ENCODE results near the gene RARRES2. TPM values are rescaled to one million over a fixed set of nuclear protein-coding genes. Genes with fewer than 3 reads are reported as not detected.

RARRES2 gene
- polyA plus RNA-seq, 2 of the 4 experiments (the other 2 are of a cell fraction): not detected

DNA sequence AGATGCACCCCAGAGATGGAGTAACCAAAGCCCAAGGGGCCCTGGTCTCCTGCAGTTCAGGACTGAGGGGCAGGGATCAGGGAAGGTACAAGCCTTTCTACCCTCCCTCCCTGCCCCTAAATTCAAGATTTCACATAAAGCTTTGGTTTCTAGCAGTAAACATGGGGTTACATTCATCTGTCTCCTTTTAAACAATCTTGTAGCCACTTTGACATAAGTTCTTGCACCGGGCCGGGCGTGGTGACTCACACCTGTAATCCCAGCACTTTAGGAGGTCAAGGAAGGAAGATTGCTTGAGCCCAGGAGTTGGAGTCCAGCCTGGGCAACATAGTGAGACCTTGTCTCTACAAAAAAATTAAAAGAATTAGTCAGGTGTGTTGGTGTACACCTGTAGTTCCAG is 14.1 kb downstream of the RARRES2 start:
- WGBS (ENCODE audit: missing lambda C conversion rate): 50% methylated on average over 3 of the region's 3 CpGs

GRCh38 chr7:150326657-150327268 is 14.7 kb downstream of the RARRES2 start:
- Histone ChIP-seq H3K4me3 (no peak overlapping the region), H3K9me3 (no peaks in the 10 kb centered on the region), H3K4me2 (no peak overlapping the region), H3K27ac (no peak overlapping the region), H3K4me1 (no peaks in the 10 kb centered on the region)
- no peak for ATAC-seq
- FAIRE-seq: no peak
- 59% methylated on average over 4 of the region's 4 CpGs for WGBS (ENCODE audit: missing lambda C conversion rate)
- CTCF ChIA-PET: interaction anchor here (0.9 to 1.3 kb wide), 2 partner anchors 41 to 95 kb away, joined by 3 read pairs; no protein-coding TSS in a partner anchor
- TF ChIP-seq, protein P1, sequence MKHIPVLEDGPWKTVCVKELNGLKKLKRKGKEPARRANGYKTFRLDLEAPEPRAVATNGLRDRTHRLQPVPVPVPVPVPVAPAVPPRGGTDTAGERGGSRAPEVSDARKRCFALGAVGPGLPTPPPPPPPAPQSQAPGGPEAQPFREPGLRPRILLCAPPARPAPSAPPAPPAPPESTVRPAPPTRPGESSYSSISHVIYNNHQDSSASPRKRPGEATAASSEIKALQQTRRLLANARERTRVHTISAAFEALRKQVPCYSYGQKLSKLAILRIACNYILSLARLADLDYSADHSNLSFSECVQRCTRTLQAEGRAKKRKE (CRISPR knock-in tag; IDR thresholded peaks at IDR 0.05; ENCODE audit: low read depth): no peak
- TF ChIP-seq POLR2AphosphoS2 (conservative IDR thresholded peaks at IDR 0.05; ENCODE audit: low read length) (no peak), SREBF2 (IDR thresholded peaks at IDR 0.05) (no peak), MAZ (IDR thresholded peaks at IDR 0.05; ENCODE audit: borderline replicate concordance, low read depth, low read length) (no peak), EHMT2 (IDR thresholded peaks at IDR 0.05; ENCODE audit: low read depth) (no peak), NR3C1 (IDR thresholded peaks at IDR 0.05) (no peak), EP300 (IDR thresholded peaks at IDR 0.05) (no peak)
- TF ChIP-seq, protein P2, sequence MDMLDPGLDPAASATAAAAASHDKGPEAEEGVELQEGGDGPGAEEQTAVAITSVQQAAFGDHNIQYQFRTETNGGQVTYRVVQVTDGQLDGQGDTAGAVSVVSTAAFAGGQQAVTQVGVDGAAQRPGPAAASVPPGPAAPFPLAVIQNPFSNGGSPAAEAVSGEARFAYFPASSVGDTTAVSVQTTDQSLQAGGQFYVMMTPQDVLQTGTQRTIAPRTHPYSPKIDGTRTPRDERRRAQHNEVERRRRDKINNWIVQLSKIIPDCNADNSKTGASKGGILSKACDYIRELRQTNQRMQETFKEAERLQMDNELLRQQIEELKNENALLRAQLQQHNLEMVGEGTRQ (IDR thresholded peaks at IDR 0.05): no peak
- DNase-seq (ENCODE audit: low read depth in 1 of 2, low spot score in 1 of 2): no peak
- POLR2A ChIA-PET: no interaction called here

More for the DNA sequence above, 14.1 kb downstream of the RARRES2 start:
- no peak for TF ChIP-seq HOXA7 (CRISPR knock-in tag; IDR thresholded peaks at IDR 0.05)
- TF ChIP-seq ESRRA (IDR thresholded peaks at IDR 0.05; ENCODE audit: borderline replicate concordance, low read length): no peak
- TF ChIP-seq, protein P3, sequence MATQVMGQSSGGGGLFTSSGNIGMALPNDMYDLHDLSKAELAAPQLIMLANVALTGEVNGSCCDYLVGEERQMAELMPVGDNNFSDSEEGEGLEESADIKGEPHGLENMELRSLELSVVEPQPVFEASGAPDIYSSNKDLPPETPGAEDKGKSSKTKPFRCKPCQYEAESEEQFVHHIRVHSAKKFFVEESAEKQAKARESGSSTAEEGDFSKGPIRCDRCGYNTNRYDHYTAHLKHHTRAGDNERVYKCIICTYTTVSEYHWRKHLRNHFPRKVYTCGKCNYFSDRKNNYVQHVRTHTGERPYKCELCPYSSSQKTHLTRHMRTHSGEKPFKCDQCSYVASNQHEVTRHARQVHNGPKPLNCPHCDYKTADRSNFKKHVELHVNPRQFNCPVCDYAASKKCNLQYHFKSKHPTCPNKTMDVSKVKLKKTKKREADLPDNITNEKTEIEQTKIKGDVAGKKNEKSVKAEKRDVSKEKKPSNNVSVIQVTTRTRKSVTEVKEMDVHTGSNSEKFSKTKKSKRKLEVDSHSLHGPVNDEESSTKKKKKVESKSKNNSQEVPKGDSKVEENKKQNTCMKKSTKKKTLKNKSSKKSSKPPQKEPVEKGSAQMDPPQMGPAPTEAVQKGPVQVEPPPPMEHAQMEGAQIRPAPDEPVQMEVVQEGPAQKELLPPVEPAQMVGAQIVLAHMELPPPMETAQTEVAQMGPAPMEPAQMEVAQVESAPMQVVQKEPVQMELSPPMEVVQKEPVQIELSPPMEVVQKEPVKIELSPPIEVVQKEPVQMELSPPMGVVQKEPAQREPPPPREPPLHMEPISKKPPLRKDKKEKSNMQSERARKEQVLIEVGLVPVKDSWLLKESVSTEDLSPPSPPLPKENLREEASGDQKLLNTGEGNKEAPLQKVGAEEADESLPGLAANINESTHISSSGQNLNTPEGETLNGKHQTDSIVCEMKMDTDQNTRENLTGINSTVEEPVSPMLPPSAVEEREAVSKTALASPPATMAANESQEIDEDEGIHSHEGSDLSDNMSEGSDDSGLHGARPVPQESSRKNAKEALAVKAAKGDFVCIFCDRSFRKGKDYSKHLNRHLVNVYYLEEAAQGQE (IDR thresholded peaks at IDR 0.05): no peak
- no peak for TF ChIP-seq RFX5 (IDR thresholded peaks at IDR 0.05)
- no peak for TF ChIP-seq CBX2 (IDR thresholded peaks at IDR 0.05; ENCODE audit: borderline replicate concordance, low read depth)
- TF ChIP-seq ZSCAN20 (CRISPR knock-in tag; IDR thresholded peaks at IDR 0.05): no peak
- TF ChIP-seq GATA3 (IDR thresholded peaks at IDR 0.05; ENCODE audit: borderline replicate concordance): no peak
- TF ChIP-seq FOXS1 (CRISPR knock-in tag; IDR thresholded peaks at IDR 0.05): no peak
- no peak for TF ChIP-seq NR3C1 (IDR thresholded peaks at IDR 0.05)
- TF ChIP-seq, protein P4, sequence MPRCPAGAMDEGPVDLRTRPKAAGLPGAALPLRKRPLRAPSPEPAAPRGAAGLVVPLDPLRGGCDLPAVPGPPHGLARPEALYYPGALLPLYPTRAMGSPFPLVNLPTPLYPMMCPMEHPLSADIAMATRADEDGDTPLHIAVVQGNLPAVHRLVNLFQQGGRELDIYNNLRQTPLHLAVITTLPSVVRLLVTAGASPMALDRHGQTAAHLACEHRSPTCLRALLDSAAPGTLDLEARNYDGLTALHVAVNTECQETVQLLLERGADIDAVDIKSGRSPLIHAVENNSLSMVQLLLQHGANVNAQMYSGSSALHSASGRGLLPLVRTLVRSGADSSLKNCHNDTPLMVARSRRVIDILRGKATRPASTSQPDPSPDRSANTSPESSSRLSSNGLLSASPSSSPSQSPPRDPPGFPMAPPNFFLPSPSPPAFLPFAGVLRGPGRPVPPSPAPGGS (IDR thresholded peaks at IDR 0.05): no peak
- TF ChIP-seq HDAC2 (IDR thresholded peaks at IDR 0.05): no peak
- no peaks in the 10 kb centered on the region for H3K4me1 ChIP-seq
- POLR2A ChIA-PET: no interaction called here
- no peak overlapping the region for H3K27ac ChIP-seq
- no peaks in the 10 kb centered on the region for H3K9me3 ChIP-seq
- CTCF ChIA-PET: no interaction called here
- DNase-seq (ENCODE audit: low read depth in 1 of 2, low spot score in 1 of 2) (no peak), FAIRE-seq (no peak), ATAC-seq (no peak)
- H3K4me3 ChIP-seq: no peak overlapping the region
- H3K4me2 ChIP-seq: no peak overlapping the region

Measured in A549 (cell line).